ENCODE measurements around the gene DPH1. TPM values are rescaled to one million over a fixed set of nuclear protein-coding genes. Genes with fewer than 3 reads are reported as not detected.

Gene DPH1
- total RNA-seq, 1 experiment from 2014 or later = 14.4 TPM

GRCh38 chr17:2065949-2066400 is 36.0 kb downstream of the DPH1 start:
- DNase-seq = no peak
- Histone ChIP-seq H3K27ac (no peak overlapping the region), H3K4me3 (no peak overlapping the region), H3K9me3 (replicated peaks) (no peaks in the 10 kb centered on the region), H3K27me3 (no peaks in the 10 kb centered on the region), H3K36me3 (no peaks in the 10 kb centered on the region), H3K4me1 (peaks cover 13% of the 10 kb centered on the region; the same call in 1 of the 2 replicates)

DNA sequence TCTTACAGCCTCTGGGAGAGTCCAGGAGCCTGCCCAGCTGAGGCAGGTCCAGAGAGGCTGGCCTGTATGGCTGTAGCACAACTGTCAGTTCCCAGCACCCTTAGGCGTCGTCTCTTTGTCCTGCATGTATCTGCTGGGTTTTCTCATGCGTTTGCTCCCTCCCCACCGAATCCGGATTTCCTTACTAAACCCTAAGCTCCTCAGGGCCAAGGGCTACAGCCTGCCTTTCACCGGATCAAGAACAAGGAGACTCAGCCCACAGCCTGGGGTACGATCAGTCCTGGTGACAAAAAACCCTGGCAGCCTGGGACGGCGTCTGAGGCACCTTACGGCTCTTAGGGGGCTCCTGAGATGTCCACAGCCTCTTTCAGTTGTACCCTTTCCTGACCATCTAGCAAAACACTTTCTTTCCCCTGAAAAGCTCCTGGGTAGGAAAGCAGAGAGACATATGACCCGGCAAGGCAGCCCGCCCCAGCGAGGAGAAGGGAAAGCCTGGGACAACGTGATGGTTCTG is 37.2 kb downstream of the DPH1 start:
- H3K27ac ChIP-seq = no peak overlapping the region
- no peak overlapping the region for H3K4me3 ChIP-seq
- H3K9me3 ChIP-seq (replicated peaks) = no peaks in the 10 kb centered on the region
- no peak for DNase-seq
- no peaks in the 10 kb centered on the region for H3K36me3 ChIP-seq
- H3K4me1 ChIP-seq = peaks cover 13% of the 10 kb centered on the region; the same call in 1 of the 2 replicates
- no peaks in the 10 kb centered on the region for H3K27me3 ChIP-seq

- no peak overlapping the region for H3K27ac ChIP-seq
- H3K4me1 ChIP-seq = peaks cover 13% of the 10 kb centered on the region; the same call in 1 of the 2 replicates
- no peaks in the 10 kb centered on the region for H3K27me3 ChIP-seq
- no peaks in the 10 kb centered on the region for H3K9me3 ChIP-seq (replicated peaks)
- no peaks in the 10 kb centered on the region for H3K36me3 ChIP-seq
- DNase-seq = no peak
- H3K4me3 ChIP-seq = no peak overlapping the region
Observed at GRCh38 chr17:2067608-2068024, 37.7 kb downstream of the DPH1 start.

DNA sequence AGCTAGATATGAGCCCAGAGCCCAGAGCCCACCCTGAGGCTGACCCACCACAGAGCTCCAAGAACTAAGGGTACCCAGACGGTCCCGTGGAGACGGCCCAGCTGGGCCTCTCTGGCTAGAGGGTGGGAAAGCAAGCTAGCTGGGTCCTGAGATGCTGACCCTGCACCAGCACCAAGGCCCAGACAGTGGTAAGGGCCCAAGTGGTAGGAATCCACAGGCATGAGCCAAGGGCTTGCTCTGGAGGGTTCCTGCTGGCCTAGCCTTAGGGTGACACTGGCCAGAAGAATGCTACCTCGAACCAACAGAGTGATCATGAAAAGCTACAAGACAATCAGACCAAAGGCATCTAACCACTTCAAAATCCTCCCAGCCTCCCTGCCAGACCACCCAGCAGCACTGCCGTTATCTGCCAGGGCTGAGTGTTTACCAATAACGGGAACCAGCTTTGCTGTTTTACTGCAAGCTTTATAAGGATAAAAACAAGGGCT is 38.1 kb downstream of the DPH1 start:
- H3K27me3 ChIP-seq = no peaks in the 10 kb centered on the region
- no peak overlapping the region for H3K4me3 ChIP-seq
- DNase-seq = no peak
- peaks cover 13% of the 10 kb centered on the region; the same call in 1 of the 2 replicates for H3K4me1 ChIP-seq
- no peaks in the 10 kb centered on the region for H3K9me3 ChIP-seq (replicated peaks)
- peak overlapping the region; percentile 27; the same call in 1 of the 2 replicates for H3K27ac ChIP-seq
- H3K36me3 ChIP-seq = no peaks in the 10 kb centered on the region

GRCh38 chr17:2068519-2069051 is 38.6 kb downstream of the DPH1 start:
- H3K27me3 ChIP-seq = no peaks in the 10 kb centered on the region
- peak; percentile 27 to 49 for DNase-seq
- peaks cover 13% of the 10 kb centered on the region; the same call in 1 of the 2 replicates for H3K4me1 ChIP-seq
- no peak overlapping the region for H3K4me3 ChIP-seq
- H3K9me3 ChIP-seq (replicated peaks) = no peaks in the 10 kb centered on the region
- H3K27ac ChIP-seq = peak overlapping the region; percentile 27; the same call in 1 of the 2 replicates
- H3K36me3 ChIP-seq = no peaks in the 10 kb centered on the region

DNA sequence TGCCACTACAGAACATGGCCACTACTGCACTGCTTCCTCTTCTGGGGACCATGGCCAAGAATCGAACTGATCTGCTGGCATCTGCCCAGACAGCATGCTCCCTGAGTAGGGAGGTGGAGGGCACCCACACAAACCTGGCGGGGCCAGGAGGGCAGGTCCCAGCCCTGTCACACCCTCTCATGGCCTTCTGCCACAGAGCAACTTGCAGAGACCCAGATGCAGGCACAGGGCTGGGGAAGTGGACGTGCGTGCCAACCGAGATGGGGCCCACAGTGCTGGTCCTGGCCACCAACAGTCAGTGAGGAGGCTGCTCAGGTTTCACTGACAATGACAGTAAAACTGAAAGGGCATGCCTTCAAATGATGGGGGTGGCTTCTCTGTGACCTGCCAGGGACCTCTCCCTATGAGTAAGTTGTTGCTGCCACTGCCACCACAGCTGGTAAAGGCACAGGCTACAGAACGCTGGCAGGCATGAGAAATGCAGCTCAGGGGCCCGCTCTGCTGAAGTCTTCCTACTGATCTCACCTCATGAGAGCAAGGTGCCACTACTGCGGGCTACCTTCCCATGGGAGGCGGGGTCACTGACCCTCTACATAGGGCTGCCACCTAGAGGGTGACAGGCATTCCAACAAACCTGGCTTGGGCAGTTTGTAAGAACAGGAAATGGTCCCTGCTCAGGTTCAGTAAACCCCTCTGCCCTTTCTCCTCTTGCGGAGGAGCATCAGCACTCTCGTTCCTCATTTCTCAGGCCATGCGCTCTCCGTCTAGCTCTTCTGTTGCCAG is 40.5 kb downstream of the DPH1 start:
- Histone ChIP-seq H3K36me3 (no peaks in the 10 kb centered on the region), H3K4me3 (no peak overlapping the region), H3K9me3 (replicated peaks) (no peaks in the 10 kb centered on the region), H3K27me3 (no peaks in the 10 kb centered on the region), H3K27ac (no peak overlapping the region), H3K4me1 (peaks cover 15% of the 10 kb centered on the region)
- DNase-seq = no peak

DNA sequence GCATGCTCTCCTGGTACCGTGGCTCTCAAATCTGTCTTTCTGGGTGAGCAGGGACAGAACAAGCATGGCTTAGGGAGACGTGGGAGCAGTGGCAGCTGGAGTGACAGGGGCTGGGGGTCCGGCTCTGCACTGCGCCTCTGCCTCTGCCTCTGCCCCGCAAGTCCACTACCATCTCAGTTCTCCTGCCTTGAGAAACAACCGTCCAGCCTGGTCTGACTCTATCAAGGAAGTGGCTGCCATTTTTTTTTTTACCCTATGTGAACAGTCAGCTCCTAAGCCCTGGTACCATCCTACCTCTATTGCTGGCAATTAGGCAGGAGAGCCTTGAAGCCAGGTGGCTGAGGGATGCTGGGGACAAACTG is 41.1 kb downstream of the DPH1 start:
- H3K27ac ChIP-seq = no peak overlapping the region
- H3K9me3 ChIP-seq (replicated peaks) = no peaks in the 10 kb centered on the region
- no peak overlapping the region for H3K4me3 ChIP-seq
- DNase-seq = no peak
- H3K4me1 ChIP-seq = peaks cover 21% of the 10 kb centered on the region
- H3K36me3 ChIP-seq = no peaks in the 10 kb centered on the region
- no peaks in the 10 kb centered on the region for H3K27me3 ChIP-seq

GRCh38 chr17:2071455-2072281 is 41.7 kb downstream of the DPH1 start:
- H3K4me3 ChIP-seq = no peak overlapping the region
- no peaks in the 10 kb centered on the region for H3K36me3 ChIP-seq
- no peaks in the 10 kb centered on the region for H3K27me3 ChIP-seq
- no peaks in the 10 kb centered on the region for H3K9me3 ChIP-seq (replicated peaks)
- DNase-seq = no peak
- H3K27ac ChIP-seq = no peak overlapping the region
- peaks cover 27% of the 10 kb centered on the region for H3K4me1 ChIP-seq

DNA sequence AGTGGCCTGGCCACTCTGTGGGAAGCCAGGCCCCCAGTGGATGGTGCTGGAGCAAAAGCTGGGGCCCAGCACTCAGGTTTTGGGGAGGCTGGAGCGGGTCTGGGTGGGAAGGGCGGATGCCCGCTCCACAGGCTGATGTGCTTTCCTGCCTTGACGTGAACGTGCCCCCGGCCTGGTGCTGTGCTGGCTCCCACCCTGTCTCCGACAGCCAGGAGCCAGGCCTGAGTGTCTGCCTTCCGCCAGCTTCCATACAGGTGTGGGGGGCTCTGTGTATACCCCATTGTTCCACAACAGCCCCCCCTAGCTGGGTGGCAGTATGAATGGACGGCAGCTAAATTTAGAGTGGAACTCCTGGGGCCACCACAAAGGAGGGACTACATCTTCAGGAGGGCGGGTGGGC is 45.0 kb downstream of the DPH1 start:
- H3K36me3 ChIP-seq = no peaks in the 10 kb centered on the region; the same call in 1 of the 2 replicates
- peaks cover 26% of the 10 kb centered on the region for H3K4me1 ChIP-seq
- no peaks in the 10 kb centered on the region for H3K27me3 ChIP-seq
- no peak overlapping the region for H3K27ac ChIP-seq
- H3K9me3 ChIP-seq (replicated peaks) = no peaks in the 10 kb centered on the region
- no peak overlapping the region for H3K4me3 ChIP-seq
- DNase-seq = no peak

GRCh38 chr17:2075336-2076086 is 45.6 kb downstream of the DPH1 start:
- no peaks in the 10 kb centered on the region for H3K9me3 ChIP-seq (replicated peaks)
- peak; percentile 70 to 72 for DNase-seq
- H3K4me3 ChIP-seq = no peak overlapping the region
- H3K36me3 ChIP-seq = no peaks in the 10 kb centered on the region; the same call in 1 of the 2 replicates
- H3K27ac ChIP-seq = peak overlapping the region; percentile 52
- no peaks in the 10 kb centered on the region for H3K27me3 ChIP-seq
- H3K4me1 ChIP-seq = peaks cover 26% of the 10 kb centered on the region

DNA sequence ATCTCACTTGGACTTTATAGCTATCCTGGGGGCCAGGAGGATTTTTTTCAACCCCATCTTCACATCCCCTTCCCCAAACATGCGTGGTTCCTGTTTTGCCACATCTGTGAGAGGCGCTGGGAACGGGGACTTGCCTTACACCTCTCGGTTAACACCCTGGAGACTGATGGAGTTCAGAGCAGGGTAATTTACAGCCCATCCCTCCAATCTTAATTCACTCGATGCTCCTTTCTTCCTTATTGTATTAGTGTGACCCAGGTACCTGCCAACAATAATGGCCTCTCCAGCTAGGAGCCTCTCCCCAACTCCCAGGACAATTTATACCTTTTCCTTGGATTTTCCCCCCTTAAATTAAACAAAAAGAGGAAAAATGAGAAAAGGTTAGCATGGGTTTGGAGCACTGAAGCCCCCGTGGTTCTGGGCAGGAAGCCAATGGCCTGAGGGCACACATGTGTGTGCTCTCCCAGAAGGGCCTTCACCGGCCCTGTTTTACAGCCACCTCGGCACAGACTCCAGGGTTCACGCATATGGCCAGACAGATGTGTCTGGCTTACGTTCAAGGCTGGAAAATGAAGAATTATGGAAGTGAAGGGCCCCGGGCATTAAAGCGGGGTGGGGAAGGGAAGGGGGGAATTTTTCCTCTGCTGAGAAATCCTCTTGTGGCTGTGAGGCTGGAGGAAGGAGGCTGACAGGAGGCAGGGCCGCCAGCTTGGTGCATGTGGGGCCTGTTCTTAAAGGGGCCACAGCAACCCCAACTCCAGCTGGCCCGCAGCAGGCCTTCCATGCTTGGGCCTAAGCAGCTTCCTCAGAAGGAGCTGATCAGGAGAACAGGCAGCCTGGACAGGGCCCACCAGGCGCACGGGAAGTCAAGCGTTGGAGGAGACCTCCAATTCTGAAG is 46.4 kb downstream of the DPH1 start:
- DNase-seq = peak; percentile 81 to 88
- Histone ChIP-seq H3K4me1 (peaks cover 28% of the 10 kb centered on the region), H3K27me3 (no peaks in the 10 kb centered on the region), H3K36me3 (no peaks in the 10 kb centered on the region; the same call in 1 of the 2 replicates), H3K4me3 (no peak overlapping the region), H3K9me3 (replicated peaks) (no peaks in the 10 kb centered on the region), H3K27ac (peak overlapping the region; percentile 52)

- Histone ChIP-seq H3K36me3 (no peaks in the 10 kb centered on the region; the same call in 1 of the 2 replicates), H3K4me1 (peaks cover 35% of the 10 kb centered on the region), H3K27me3 (no peaks in the 10 kb centered on the region), H3K27ac (peak overlapping the region; percentile 52), H3K4me3 (no peak overlapping the region), H3K9me3 (replicated peaks) (no peaks in the 10 kb centered on the region)
- no peak for DNase-seq
Observed at GRCh38 chr17:2077040-2077439, 47.1 kb downstream of the DPH1 start.

- no peaks in the 10 kb centered on the region for H3K9me3 ChIP-seq (replicated peaks)
- peaks cover 52% of the 10 kb centered on the region for H3K4me1 ChIP-seq
- H3K27me3 ChIP-seq = no peaks in the 10 kb centered on the region
- peak overlapping the region; percentile 89 for H3K27ac ChIP-seq
- no peaks in the 10 kb centered on the region; the same call in 1 of the 2 replicates for H3K36me3 ChIP-seq
- DNase-seq = no peak
- H3K4me3 ChIP-seq = no peak overlapping the region
Observed at GRCh38 chr17:2081564-2081963, 51.6 kb downstream of the DPH1 start.

Data from SJCRH30 (cell line).